Muscle layer of colon (tissue), 2 donors: Measurements from ENCODE around the gene PRKAB2.
"Not testable (repeated sequence)": the region's sequence is repeated elsewhere in the genome, so short reads cannot be mapped to it uniquely, and the experiment has no call there.

Experiments used
- H3K27ac ChIP-seq: one replicate; pipeline ENCODE4 v1.7.0; 2013; ENCODE audit warnings: low read depth, mild to moderate bottlenecking, low read length, moderate library complexity
- H3K27me3 ChIP-seq, 2 donors: one replicate each; pipeline ENCODE4 v1.7.0; 2013; ENCODE audit warnings: low read length in 2 of 2, mild to moderate bottlenecking in 2 of 2; ENCODE audit not compliant: insufficient read depth in 2 of 2, control insufficient read depth in 1 of 2
- H3K36me3 ChIP-seq: one replicate; pipeline ENCODE4 v1.7.0; 2013; ENCODE audit warnings: mild to moderate bottlenecking, low read length; ENCODE audit not compliant: insufficient read depth
- H3K4me1 ChIP-seq: one replicate; pipeline ENCODE4 v1.7.0; 2013; ENCODE audit warnings: mild to moderate bottlenecking, low read length; ENCODE audit not compliant: insufficient read depth
- H3K4me3 ChIP-seq, 2 donors: one replicate each; pipeline ENCODE4 v1.7.0; 2013; ENCODE audit warnings: low read length in 2 of 2, low read depth in 1 of 2, mild to moderate bottlenecking in 1 of 2, moderate library complexity in 1 of 2
- H3K9ac ChIP-seq: one replicate; pipeline ENCODE4 v1.7.0; 2013; ENCODE audit warnings: low read length
- H3K9me3 ChIP-seq: one replicate; pipeline ENCODE4 v1.7.0; 2013; ENCODE audit warnings: mild to moderate bottlenecking, low read length
- donor health status: abdominal sarcoma.
- donor health status: Adenocarcinoma of cecum.

PRKAB2 gene

GRCh38 chr1:147142886-147143285, 29.4 kb downstream of the PRKAB2 start:
- H3K4me3 ChIP-seq, result no peak overlapping the region
- H3K9me3 ChIP-seq, result peaks cover 5% of the 10 kb centered on the region
- H3K9ac ChIP-seq, result no peak overlapping the region
- H3K27ac ChIP-seq, result no peak overlapping the region
- no peaks in the 10 kb centered on the region for H3K4me1 ChIP-seq
- H3K27me3 ChIP-seq, result no peaks in the 10 kb centered on the region
- no peaks in the 10 kb centered on the region for H3K36me3 ChIP-seq

GRCh38 chr1:147130721-147131120, 41.5 kb downstream of the PRKAB2 start:
- not testable (repeated sequence) for H3K9me3 ChIP-seq

GRCh38 chr1:147129116-147129873, 43.0 kb downstream of the PRKAB2 start:
- Histone ChIP-seq H3K9me3 (no peaks in the 10 kb centered on the region), H3K27me3 (no peaks in the 10 kb centered on the region), H3K4me3 (no peak overlapping the region), H3K36me3 (no peaks in the 10 kb centered on the region), H3K4me1 (no peaks in the 10 kb centered on the region), H3K27ac (no peak overlapping the region), H3K9ac (no peak overlapping the region)

More at GRCh38 chr1:147130721-147131120, 41.5 kb downstream of the PRKAB2 start:
- not testable (repeated sequence) for H3K36me3 ChIP-seq, H3K27ac ChIP-seq, H3K9ac ChIP-seq, H3K4me3 ChIP-seq, H3K27me3 ChIP-seq, H3K4me1 ChIP-seq

- no peak overlapping the region for H3K4me3 ChIP-seq
- H3K27me3 ChIP-seq, result no peaks in the 10 kb centered on the region
- H3K9ac ChIP-seq, result no peak overlapping the region
- H3K36me3 ChIP-seq, result no peaks in the 10 kb centered on the region
- no peak overlapping the region for H3K27ac ChIP-seq
- H3K4me1 ChIP-seq, result no peaks in the 10 kb centered on the region
- H3K9me3 ChIP-seq, result no peaks in the 10 kb centered on the region
Measured at GRCh38 chr1:147124266-147124665, 48.0 kb downstream of the PRKAB2 start.

GRCh38 chr1:147117109-147117508, 55.2 kb downstream of the PRKAB2 start:
- H3K4me1 ChIP-seq, result no peaks in the 10 kb centered on the region
- H3K27ac ChIP-seq, result no peak overlapping the region
- no peaks in the 10 kb centered on the region for H3K9me3 ChIP-seq
- peaks cover 0 to 3% of the 10 kb centered on the region in 2 donors for H3K27me3 ChIP-seq
- no peak overlapping the region for H3K4me3 ChIP-seq
- H3K36me3 ChIP-seq, result no peaks in the 10 kb centered on the region
- no peak overlapping the region for H3K9ac ChIP-seq

GRCh38 chr1:147115496-147115895, 56.8 kb downstream of the PRKAB2 start:
- H3K36me3 ChIP-seq, result no peaks in the 10 kb centered on the region
- H3K9me3 ChIP-seq, result no peaks in the 10 kb centered on the region
- H3K4me3 ChIP-seq, result no peak overlapping the region
- no peak overlapping the region for H3K9ac ChIP-seq
- no peak overlapping the region for H3K27ac ChIP-seq
- H3K27me3 ChIP-seq, result peaks cover 0 to 3% of the 10 kb centered on the region in 2 donors
- no peaks in the 10 kb centered on the region for H3K4me1 ChIP-seq

GRCh38 chr1:147115079-147115478, 57.2 kb downstream of the PRKAB2 start:
- H3K36me3 ChIP-seq, H3K27ac ChIP-seq, H3K9ac ChIP-seq, H3K4me1 ChIP-seq, H3K4me3 ChIP-seq, H3K9me3 ChIP-seq, H3K27me3 ChIP-seq: not testable (repeated sequence)

GRCh38 chr1:147114353-147114752, 57.9 kb downstream of the PRKAB2 start:
- not testable (repeated sequence) for H3K36me3 ChIP-seq, H3K9me3 ChIP-seq, H3K4me3 ChIP-seq, H3K4me1 ChIP-seq, H3K27ac ChIP-seq, H3K9ac ChIP-seq, H3K27me3 ChIP-seq

- Histone ChIP-seq H3K4me3 (no peak overlapping the region), H3K9ac (no peak overlapping the region), H3K36me3 (no peaks in the 10 kb centered on the region), H3K27me3 (no peaks in the 10 kb centered on the region), H3K27ac (no peak overlapping the region), H3K9me3 (no peaks in the 10 kb centered on the region), H3K4me1 (no peaks in the 10 kb centered on the region)
Measured at GRCh38 chr1:147111381-147112130, 60.7 kb downstream of the PRKAB2 start.

- Histone ChIP-seq H3K4me3 (no peak overlapping the region), H3K9me3 (no peaks in the 10 kb centered on the region), H3K4me1 (no peaks in the 10 kb centered on the region), H3K36me3 (no peaks in the 10 kb centered on the region), H3K27ac (no peak overlapping the region), H3K9ac (no peak overlapping the region), H3K27me3 (no peaks in the 10 kb centered on the region)
Measured at GRCh38 chr1:147110872-147111271, 61.4 kb downstream of the PRKAB2 start.

GRCh38 chr1:147110434-147110833, 61.8 kb downstream of the PRKAB2 start:
- H3K27me3 ChIP-seq, result no peaks in the 10 kb centered on the region
- H3K4me3 ChIP-seq, result no peak overlapping the region
- no peak overlapping the region for H3K9ac ChIP-seq
- no peak overlapping the region for H3K27ac ChIP-seq
- no peaks in the 10 kb centered on the region for H3K4me1 ChIP-seq
- H3K9me3 ChIP-seq, result no peaks in the 10 kb centered on the region
- no peaks in the 10 kb centered on the region for H3K36me3 ChIP-seq

GRCh38 chr1:147109762-147110161, 62.5 kb downstream of the PRKAB2 start:
- no peak overlapping the region for H3K27ac ChIP-seq
- no peaks in the 10 kb centered on the region for H3K4me1 ChIP-seq
- no peak overlapping the region for H3K4me3 ChIP-seq
- H3K9me3 ChIP-seq, result no peaks in the 10 kb centered on the region
- no peaks in the 10 kb centered on the region for H3K36me3 ChIP-seq
- no peak overlapping the region for H3K9ac ChIP-seq
- H3K27me3 ChIP-seq, result no peaks in the 10 kb centered on the region
